SU-DHL-6 (cell line): Measurements from ENCODE around the gene ZNF283.

Experiments used
- EZH2phosphoT487 ChIP-seq: fragments of 200-600 bp; sonication (generic), shearing (Covaris generic); conservative IDR thresholded peaks from 2 replicates; pipeline ENCODE4 v1.6.1; 2018; ENCODE audit warnings: mild to moderate bottlenecking, antibody characterized with exemption, low read length, moderate library complexity, mixed read lengths
- TF ChIP-seq, protein P1 (sequence below): fragments of 200-600 bp; sonication (generic); IDR thresholded peaks from one replicate; pipeline ENCODE4 v1.5.1; 2017; ENCODE audit warnings: antibody characterized with exemption, mild to moderate bottlenecking, low read length, moderate library complexity; ENCODE audit not compliant: insufficient read depth, poor library complexity, severe bottlenecking

DNA sequence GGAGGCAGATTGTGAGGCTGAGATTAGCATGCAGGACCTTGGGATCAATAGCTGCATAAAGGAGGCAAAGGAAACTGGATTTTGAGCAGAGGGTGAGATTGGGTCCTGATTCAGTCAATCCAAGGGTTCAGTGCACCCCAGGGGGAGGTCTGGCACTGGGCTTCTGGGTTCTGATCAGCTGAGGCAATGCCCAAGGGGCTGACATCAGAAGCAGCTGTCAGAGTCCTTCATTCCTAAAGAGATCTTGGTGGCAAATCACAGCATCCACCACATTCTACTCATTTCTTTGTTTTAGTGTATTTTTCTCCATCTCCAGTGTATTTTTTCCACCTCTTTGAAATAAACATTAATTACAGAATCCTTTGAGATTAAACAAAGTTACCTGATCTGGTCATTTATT lies 19.5 kb upstream of the ZNF283 start:
- TF ChIP-seq, protein P1, sequence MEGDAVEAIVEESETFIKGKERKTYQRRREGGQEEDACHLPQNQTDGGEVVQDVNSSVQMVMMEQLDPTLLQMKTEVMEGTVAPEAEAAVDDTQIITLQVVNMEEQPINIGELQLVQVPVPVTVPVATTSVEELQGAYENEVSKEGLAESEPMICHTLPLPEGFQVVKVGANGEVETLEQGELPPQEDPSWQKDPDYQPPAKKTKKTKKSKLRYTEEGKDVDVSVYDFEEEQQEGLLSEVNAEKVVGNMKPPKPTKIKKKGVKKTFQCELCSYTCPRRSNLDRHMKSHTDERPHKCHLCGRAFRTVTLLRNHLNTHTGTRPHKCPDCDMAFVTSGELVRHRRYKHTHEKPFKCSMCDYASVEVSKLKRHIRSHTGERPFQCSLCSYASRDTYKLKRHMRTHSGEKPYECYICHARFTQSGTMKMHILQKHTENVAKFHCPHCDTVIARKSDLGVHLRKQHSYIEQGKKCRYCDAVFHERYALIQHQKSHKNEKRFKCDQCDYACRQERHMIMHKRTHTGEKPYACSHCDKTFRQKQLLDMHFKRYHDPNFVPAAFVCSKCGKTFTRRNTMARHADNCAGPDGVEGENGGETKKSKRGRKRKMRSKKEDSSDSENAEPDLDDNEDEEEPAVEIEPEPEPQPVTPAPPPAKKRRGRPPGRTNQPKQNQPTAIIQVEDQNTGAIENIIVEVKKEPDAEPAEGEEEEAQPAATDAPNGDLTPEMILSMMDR, result no peak
- no peak for TF ChIP-seq EZH2phosphoT487
